Lung (tissue), 12 donors: Measurements from ENCODE around the gene HCRTR1. TPM values are rescaled to one million over a fixed set of nuclear protein-coding genes. Genes with fewer than 3 reads are reported as not detected.
A peak's percentile ranks its signal among the peaks of the same experiment; 100 is the strongest.

Experiments
- ATAC-seq: fragments of 200-7000 bp; cut with Tn5 transposase; one replicate; pipeline ENCODE4 v1.9.1; 2020; ENCODE audit warnings: moderate number of reproducible peaks; ENCODE audit not compliant: insufficient read depth, low FRiP score
- DNase-seq, 3 donors: peaks; one replicate each; pipeline ENCODE4 v3.0.0-alpha.2; 2013 to 2017
- H3K27ac ChIP-seq, 2 donors: one replicate each; pipeline ENCODE4 v1.5.1; 2013; ENCODE audit warnings: mild to moderate bottlenecking in 2 of 2, moderate library complexity in 2 of 2, control low read depth in 1 of 2, inconsistent platforms in 1 of 2, low read depth in 1 of 2, low read length in 1 of 2
- H3K27me3 ChIP-seq, 3 donors: one replicate each; pipeline ENCODE4 v1.5.1; 2013; ENCODE audit warnings: low read length in 2 of 3; ENCODE audit not compliant: control insufficient read depth in 3 of 3, insufficient read depth in 3 of 3
- H3K36me3 ChIP-seq, 4 donors: one replicate each; pipeline ENCODE4 v1.5.1; 2013; ENCODE audit warnings: low read length in 4 of 4, mild to moderate bottlenecking in 1 of 4, moderate library complexity in 1 of 4; ENCODE audit not compliant: control insufficient read depth in 4 of 4, insufficient read depth in 4 of 4
- H3K4me1 ChIP-seq, 5 donors: one replicate each; pipeline ENCODE4 v1.5.1; 2013; ENCODE audit warnings: low read length in 5 of 5, mild to moderate bottlenecking in 2 of 5, moderate library complexity in 1 of 5; ENCODE audit not compliant: control insufficient read depth in 5 of 5, insufficient read depth in 5 of 5
- H3K4me3 ChIP-seq: one replicate; pipeline ENCODE4 v1.5.1; 2013; ENCODE audit warnings: mild to moderate bottlenecking, control low read depth, moderate library complexity
- H3K9ac ChIP-seq, 2 donors: one replicate each; pipeline ENCODE4 v1.5.1; 2013; ENCODE audit warnings: low read length in 2 of 2, control low read depth in 1 of 2; ENCODE audit not compliant: insufficient read depth in 1 of 2
- H3K9me3 ChIP-seq, 4 donors: one replicate each; pipeline ENCODE4 v1.5.1; 2013; ENCODE audit warnings: low read length in 3 of 4, mild to moderate bottlenecking in 1 of 4, moderate library complexity in 1 of 4; ENCODE audit not compliant: control insufficient read depth in 4 of 4, insufficient read depth in 3 of 4
- WGBS, 2 donors: extraction: QIAGEN DNeasy Blood & Tissue Kit; methylation state at CpG; one replicate each; pipeline ENCODE4 v1.1.7; 2013; 5-methylcytosine and 5-hydroxymethylcytosine counted together
- polyA plus RNA-seq, 2 donors: library from polyadenylated mRNA; stranded (reverse); fragments of 200-250 nt; gene quantifications; one replicate each; pipeline ENCODE4 v1.2.1, GENCODE V29; 2013
- total RNA-seq, 2 donors: library from RNA; depleted of rRNA in 1 of 2; stranded (reverse); fragments of >200 nt in 1 of 2; gene quantifications; one replicate each; pipeline ENCODE4 v1.2.1, GENCODE V29; 2014 to 2021
- TF ChIP-seq, protein P1 (sequence below): IDR thresholded peaks from 2 replicates; pipeline ENCODE4 v1.5.1; 2012; ENCODE audit warnings: mild to moderate bottlenecking; ENCODE audit errors: control extremely low read depth, extremely low read depth
- donor health status: control.
- donor health status: control.
- donor health status: Bipolar disorder and iron deficiency.
- donor health status: healthy.
- donor health status: DM: yes; HTN: yes; CAD: no.

The HCRTR1 gene
- total and polyA plus RNA-seq, 4 donors: 0.08 to 0.14 TPM; not detected in 2

DNA sequence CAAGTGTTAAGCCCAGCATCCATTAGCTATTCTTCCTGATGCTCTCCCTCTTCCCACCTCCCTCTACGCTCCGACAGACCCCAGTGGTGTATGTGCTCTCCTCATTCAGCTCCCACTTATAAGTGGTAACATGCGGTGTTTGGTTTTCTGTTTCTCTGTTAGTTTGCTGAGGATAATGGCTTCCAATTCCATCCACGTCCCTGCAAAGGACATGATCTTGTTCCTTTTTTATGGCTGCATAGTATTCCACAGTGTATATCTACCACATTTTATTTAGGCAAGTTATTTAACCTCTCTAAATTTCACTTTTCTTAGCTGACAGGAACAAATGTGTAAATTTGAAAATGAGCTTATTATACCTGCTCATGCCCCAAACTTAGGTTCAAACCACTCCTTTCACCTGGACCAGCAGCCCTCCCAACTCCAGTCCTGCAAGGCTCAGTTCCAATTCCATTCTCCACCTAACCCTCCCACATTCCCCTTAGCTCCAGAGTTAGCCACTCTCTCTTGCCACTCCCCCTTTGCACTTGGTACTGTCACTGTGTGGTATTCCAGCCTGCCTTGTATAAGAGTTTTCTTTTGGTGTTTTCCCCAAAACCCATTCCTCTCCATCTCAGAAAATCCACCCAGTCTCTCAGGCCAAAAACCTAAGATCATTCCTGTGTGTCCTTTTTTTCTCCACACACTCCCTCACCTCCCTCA, 28.9 kb downstream of the HCRTR1 start:
- Histone ChIP-seq H3K9ac (no peak overlapping the region), H3K4me1 (peaks cover 0 to 17% (median 15%) of the 10 kb centered on the region in 5 donors), H3K36me3 (peaks cover 0 to 3% (median under 1%) of the 10 kb centered on the region in 4 donors), H3K27me3 (no peaks in the 10 kb centered on the region), H3K4me3 (no peak overlapping the region), H3K27ac (no peak overlapping the region), H3K9me3 (peaks cover 0 to 3% (median 0%) of the 10 kb centered on the region in 4 donors)
- DNase-seq (no peak), ATAC-seq (no peak)
- TF ChIP-seq, protein P1, sequence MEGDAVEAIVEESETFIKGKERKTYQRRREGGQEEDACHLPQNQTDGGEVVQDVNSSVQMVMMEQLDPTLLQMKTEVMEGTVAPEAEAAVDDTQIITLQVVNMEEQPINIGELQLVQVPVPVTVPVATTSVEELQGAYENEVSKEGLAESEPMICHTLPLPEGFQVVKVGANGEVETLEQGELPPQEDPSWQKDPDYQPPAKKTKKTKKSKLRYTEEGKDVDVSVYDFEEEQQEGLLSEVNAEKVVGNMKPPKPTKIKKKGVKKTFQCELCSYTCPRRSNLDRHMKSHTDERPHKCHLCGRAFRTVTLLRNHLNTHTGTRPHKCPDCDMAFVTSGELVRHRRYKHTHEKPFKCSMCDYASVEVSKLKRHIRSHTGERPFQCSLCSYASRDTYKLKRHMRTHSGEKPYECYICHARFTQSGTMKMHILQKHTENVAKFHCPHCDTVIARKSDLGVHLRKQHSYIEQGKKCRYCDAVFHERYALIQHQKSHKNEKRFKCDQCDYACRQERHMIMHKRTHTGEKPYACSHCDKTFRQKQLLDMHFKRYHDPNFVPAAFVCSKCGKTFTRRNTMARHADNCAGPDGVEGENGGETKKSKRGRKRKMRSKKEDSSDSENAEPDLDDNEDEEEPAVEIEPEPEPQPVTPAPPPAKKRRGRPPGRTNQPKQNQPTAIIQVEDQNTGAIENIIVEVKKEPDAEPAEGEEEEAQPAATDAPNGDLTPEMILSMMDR: no peak
- WGBS, 2 donors: 97 to 98% methylated on average over 4 of the region's 4 CpGs

DNA sequence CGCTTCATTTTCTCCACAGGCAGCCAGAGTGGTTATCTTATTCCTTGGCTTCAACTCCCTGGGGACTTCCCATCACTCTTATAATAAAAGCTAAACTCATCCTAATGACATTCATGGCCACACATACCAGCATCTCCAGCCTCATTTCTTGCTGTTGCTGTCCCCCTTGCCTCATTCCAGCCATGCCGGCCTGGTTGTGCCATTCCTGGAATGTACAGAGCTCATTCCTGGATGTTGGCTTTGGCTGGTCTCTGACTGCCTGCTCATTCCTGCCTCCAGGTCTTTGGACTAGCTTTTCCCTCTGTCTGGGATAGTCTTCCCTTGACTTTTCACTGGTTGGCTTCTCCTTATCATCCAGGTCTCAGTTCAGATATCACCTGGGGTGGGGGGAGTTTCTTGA, 29.6 kb downstream of the HCRTR1 start:
- H3K4me1 ChIP-seq: peaks cover 0 to 19% (median 15%) of the 10 kb centered on the region in 5 donors
- TF ChIP-seq, protein P1: no peak
- DNase-seq (no peak), ATAC-seq (no peak)
- H3K36me3 ChIP-seq: peaks cover 0 to 5% (median 1%) of the 10 kb centered on the region in 4 donors
- H3K9me3 ChIP-seq: peaks cover 0 to 3% (median 0%) of the 10 kb centered on the region in 4 donors
- H3K27ac ChIP-seq: no peak overlapping the region
- H3K4me3 ChIP-seq: no peak overlapping the region
- no peaks in the 10 kb centered on the region for H3K27me3 ChIP-seq
- no peak overlapping the region for H3K9ac ChIP-seq
- 81 to 82% methylated on average over 2 of the region's 2 CpGs for WGBS, 2 donors

DNA sequence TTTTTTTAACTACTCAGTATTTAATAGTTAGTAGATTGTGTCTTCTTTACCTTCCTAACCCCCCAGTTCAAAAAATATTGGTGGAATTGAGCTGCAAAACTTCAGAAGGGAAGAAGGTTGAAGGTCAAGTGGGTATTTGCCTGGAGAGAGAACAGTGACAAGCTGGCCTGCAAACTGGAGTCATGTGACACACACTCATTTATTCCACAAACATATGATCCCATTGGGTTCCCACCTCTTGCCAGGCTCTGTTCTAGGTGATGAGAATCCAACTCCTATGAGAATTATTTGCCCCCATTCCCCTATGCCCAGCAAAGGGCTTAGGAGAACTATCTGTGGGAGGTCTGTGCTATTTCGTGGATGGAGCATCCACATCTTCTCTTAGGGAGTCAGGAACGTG, 30.7 kb downstream of the HCRTR1 start:
- peaks cover 0 to 7% (median 2%) of the 10 kb centered on the region in 4 donors for H3K36me3 ChIP-seq
- H3K27ac ChIP-seq: peak overlapping the region in 1 of 2 donors; percentile 48
- H3K27me3 ChIP-seq: no peaks in the 10 kb centered on the region
- no peak for DNase-seq
- peaks cover 0 to 19% (median 11%) of the 10 kb centered on the region in 5 donors for H3K4me1 ChIP-seq
- no peak overlapping the region for H3K9ac ChIP-seq
- 73 to 78% methylated on average over 2 of the region's 2 CpGs for WGBS, 2 donors
- TF ChIP-seq, protein P1: no peak
- peaks cover 0 to 3% (median 0%) of the 10 kb centered on the region in 4 donors for H3K9me3 ChIP-seq
- H3K4me3 ChIP-seq: no peak overlapping the region
- no peak for ATAC-seq
